Measurements from ENCODE around the gene C2orf92.

GRCh38 chr2:97724946-97725688, 55.6 kb downstream of the C2orf92 start:
- TF ChIP-seq CBX2 (IDR thresholded peaks at IDR 0.05; ENCODE audit: borderline replicate concordance, low read depth) = no peak
- TF ChIP-seq KDM1A (IDR thresholded peaks at IDR 0.05; ENCODE audit: low read depth) = no peak
- TF ChIP-seq, protein P1, sequence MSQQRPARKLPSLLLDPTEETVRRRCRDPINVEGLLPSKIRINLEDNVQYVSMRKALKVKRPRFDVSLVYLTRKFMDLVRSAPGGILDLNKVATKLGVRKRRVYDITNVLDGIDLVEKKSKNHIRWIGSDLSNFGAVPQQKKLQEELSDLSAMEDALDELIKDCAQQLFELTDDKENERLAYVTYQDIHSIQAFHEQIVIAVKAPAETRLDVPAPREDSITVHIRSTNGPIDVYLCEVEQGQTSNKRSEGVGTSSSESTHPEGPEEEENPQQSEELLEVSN (IDR thresholded peaks at IDR 0.05; ENCODE audit: borderline replicate concordance, low read depth) = no peak
- no peak for TF ChIP-seq REST (IDR thresholded peaks at IDR 0.05)
- TF ChIP-seq SREBF2 (IDR thresholded peaks at IDR 0.05) = no peak
- TF ChIP-seq, protein P2, sequence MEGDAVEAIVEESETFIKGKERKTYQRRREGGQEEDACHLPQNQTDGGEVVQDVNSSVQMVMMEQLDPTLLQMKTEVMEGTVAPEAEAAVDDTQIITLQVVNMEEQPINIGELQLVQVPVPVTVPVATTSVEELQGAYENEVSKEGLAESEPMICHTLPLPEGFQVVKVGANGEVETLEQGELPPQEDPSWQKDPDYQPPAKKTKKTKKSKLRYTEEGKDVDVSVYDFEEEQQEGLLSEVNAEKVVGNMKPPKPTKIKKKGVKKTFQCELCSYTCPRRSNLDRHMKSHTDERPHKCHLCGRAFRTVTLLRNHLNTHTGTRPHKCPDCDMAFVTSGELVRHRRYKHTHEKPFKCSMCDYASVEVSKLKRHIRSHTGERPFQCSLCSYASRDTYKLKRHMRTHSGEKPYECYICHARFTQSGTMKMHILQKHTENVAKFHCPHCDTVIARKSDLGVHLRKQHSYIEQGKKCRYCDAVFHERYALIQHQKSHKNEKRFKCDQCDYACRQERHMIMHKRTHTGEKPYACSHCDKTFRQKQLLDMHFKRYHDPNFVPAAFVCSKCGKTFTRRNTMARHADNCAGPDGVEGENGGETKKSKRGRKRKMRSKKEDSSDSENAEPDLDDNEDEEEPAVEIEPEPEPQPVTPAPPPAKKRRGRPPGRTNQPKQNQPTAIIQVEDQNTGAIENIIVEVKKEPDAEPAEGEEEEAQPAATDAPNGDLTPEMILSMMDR (IDR thresholded peaks at IDR 0.05) = no peak
